ENCODE results near the gene ZBTB5. TPM values are rescaled to one million over a fixed set of nuclear protein-coding genes. Genes with fewer than 3 reads are reported as not detected.

ZBTB5 gene
- total RNA-seq, 4 donors from 2014 or later = 16.1 to 23.4 (median 20.9) TPM

GRCh38 chr9:37449862-37450632 lies 15.2 kb downstream of the ZBTB5 start:
- WGBS, 2 donors = 82 to 84% methylated on average over 12 of the region's 12 CpGs
- intact Hi-C loops (cut with DNase I; ENCODE audit: low total_unique reads) = no loop called here
- no peak overlapping the region for H3K4me3 ChIP-seq (ENCODE audit: low read depth, poor library complexity, severe bottlenecking)
- TF ChIP-seq POLR2A (IDR thresholded peaks at IDR 0.05) (no peak), CTCF (IDR thresholded peaks at IDR 0.05) (no peak)
- no peak for DNase-seq (ENCODE audit: low spot score in 2 of 2)

- intact Hi-C loops (cut with DNase I; ENCODE audit: low total_unique reads) = no loop called here
- DNase-seq (ENCODE audit: low spot score in 2 of 2) = no peak
- H3K4me3 ChIP-seq (ENCODE audit: low read depth, poor library complexity, severe bottlenecking) = no peak overlapping the region
- no peak for TF ChIP-seq POLR2A (IDR thresholded peaks at IDR 0.05)
- no peak for TF ChIP-seq CTCF (IDR thresholded peaks at IDR 0.05)
Measured at GRCh38 chr9:37447111-37447510, 18.1 kb downstream of the ZBTB5 start.

GRCh38 chr9:37446401-37446800 lies 18.8 kb downstream of the ZBTB5 start:
- intact Hi-C loops (cut with DNase I; ENCODE audit: low total_unique reads) = no loop called here
- WGBS, 2 donors = 55 to 62% methylated on average over 4 of the region's 4 CpGs
- TF ChIP-seq POLR2A (IDR thresholded peaks at IDR 0.05) = no peak
- TF ChIP-seq CTCF (IDR thresholded peaks at IDR 0.05) = no peak
- H3K4me3 ChIP-seq (ENCODE audit: low read depth, poor library complexity, severe bottlenecking) = no peak overlapping the region
- no peak for DNase-seq (ENCODE audit: low spot score in 2 of 2)

- no peak for DNase-seq (ENCODE audit: low spot score in 2 of 2)
- intact Hi-C loops (cut with DNase I; ENCODE audit: low total_unique reads) = no loop called here
- WGBS, 2 donors = 96 to 97% methylated on average over 6 of the region's 6 CpGs
- TF ChIP-seq CTCF (IDR thresholded peaks at IDR 0.05) = no peak
- TF ChIP-seq POLR2A (IDR thresholded peaks at IDR 0.05) = no peak
- no peak overlapping the region for H3K4me3 ChIP-seq (ENCODE audit: low read depth, poor library complexity, severe bottlenecking)
Measured at GRCh38 chr9:37445832-37446231, 19.4 kb downstream of the ZBTB5 start.

- WGBS, 2 donors = 78 to 85% methylated on average over 2 of the region's 2 CpGs
- H3K4me3 ChIP-seq (ENCODE audit: low read depth, poor library complexity, severe bottlenecking) = no peak overlapping the region
- DNase-seq (ENCODE audit: low spot score in 2 of 2) = no peak
- intact Hi-C loops (cut with DNase I; ENCODE audit: low total_unique reads) = no loop called here
- TF ChIP-seq CTCF (IDR thresholded peaks at IDR 0.05) (no peak), POLR2A (IDR thresholded peaks at IDR 0.05) (no peak)
Measured at GRCh38 chr9:37444890-37445289, 20.4 kb downstream of the ZBTB5 start.

- intact Hi-C loops (cut with DNase I; ENCODE audit: low total_unique reads) = no loop called here
- DNase-seq (ENCODE audit: low spot score in 2 of 2) = no peak
- no peak for TF ChIP-seq CTCF (IDR thresholded peaks at IDR 0.05)
- TF ChIP-seq POLR2A (IDR thresholded peaks at IDR 0.05) = no peak
- no peak overlapping the region for H3K4me3 ChIP-seq (ENCODE audit: low read depth, poor library complexity, severe bottlenecking)
- WGBS, 2 donors = 89 to 90% methylated on average over 5 of the region's 5 CpGs
Measured at GRCh38 chr9:37443566-37443965, 21.7 kb downstream of the ZBTB5 start.

All from lower leg skin (tissue), 4 donors.